ENCODE data around the gene ETS2. TPM values are rescaled to one million over a fixed set of nuclear protein-coding genes. Genes with fewer than 3 reads are reported as not detected.

ETS2 gene
- total RNA-seq, 1 donor from 2014 or later: 22.4 TPM

DNA sequence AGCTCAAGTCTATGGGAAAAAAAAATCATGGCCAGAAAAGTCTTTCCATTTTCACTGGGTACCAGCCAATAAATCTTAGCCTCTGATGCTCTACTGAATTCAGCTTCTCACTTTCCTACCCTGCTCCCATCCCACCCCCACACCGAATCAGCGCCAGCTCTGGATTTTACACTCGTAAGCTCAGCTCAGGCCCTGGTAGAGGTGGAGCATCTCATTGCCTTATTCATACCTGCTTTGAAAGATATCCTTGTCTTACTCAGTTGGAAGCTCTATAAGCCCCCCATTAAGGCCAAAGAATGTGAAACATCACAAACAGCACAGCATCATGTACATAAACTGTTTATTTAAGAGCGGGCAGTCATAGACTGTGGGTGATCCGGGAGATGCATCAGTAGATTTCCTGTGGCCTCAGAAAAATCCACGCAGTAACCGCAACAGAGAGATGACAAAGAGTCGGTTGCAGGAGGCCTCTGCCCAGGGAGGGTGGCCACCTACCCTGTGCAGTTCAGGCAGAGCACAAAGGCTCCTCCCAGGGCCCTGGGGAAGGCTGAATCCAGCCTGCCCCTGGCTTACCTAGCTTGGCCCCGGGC is 36.4 kb upstream of the ETS2 start:
- no peak overlapping the region for H3K4me3 Mint-ChIP-seq
- peaks cover 11% of the 10 kb centered on the region for H3K4me1 ChIP-seq
- H3K4me1 Mint-ChIP-seq: peaks cover 4% of the 10 kb centered on the region
- no peak overlapping the region for H3K9ac ChIP-seq
- no peaks in the 10 kb centered on the region for H3K36me3 ChIP-seq
- no peaks in the 10 kb centered on the region for H3F3A ChIP-seq (ENCODE audit: low read depth)
- peak; percentile 26 for DNase-seq (ENCODE audit: low spot score)
- H3K4me2 ChIP-seq: no peak overlapping the region
- no peak for TF ChIP-seq EZH2 (IDR thresholded peaks at IDR 0.05)
- TF ChIP-seq, protein P1, sequence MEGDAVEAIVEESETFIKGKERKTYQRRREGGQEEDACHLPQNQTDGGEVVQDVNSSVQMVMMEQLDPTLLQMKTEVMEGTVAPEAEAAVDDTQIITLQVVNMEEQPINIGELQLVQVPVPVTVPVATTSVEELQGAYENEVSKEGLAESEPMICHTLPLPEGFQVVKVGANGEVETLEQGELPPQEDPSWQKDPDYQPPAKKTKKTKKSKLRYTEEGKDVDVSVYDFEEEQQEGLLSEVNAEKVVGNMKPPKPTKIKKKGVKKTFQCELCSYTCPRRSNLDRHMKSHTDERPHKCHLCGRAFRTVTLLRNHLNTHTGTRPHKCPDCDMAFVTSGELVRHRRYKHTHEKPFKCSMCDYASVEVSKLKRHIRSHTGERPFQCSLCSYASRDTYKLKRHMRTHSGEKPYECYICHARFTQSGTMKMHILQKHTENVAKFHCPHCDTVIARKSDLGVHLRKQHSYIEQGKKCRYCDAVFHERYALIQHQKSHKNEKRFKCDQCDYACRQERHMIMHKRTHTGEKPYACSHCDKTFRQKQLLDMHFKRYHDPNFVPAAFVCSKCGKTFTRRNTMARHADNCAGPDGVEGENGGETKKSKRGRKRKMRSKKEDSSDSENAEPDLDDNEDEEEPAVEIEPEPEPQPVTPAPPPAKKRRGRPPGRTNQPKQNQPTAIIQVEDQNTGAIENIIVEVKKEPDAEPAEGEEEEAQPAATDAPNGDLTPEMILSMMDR (IDR thresholded peaks at IDR 0.05): no peak
- no peak for TF ChIP-seq EZH2phosphoT487 (IDR thresholded peaks at IDR 0.05)
- no peaks in the 10 kb centered on the region for H4K20me1 ChIP-seq (ENCODE audit: low read depth)
- no peaks in the 10 kb centered on the region for H3K79me2 ChIP-seq (ENCODE audit: low read depth)
- H3K27me3 Mint-ChIP-seq (ENCODE audit: insufficient read depth, low read depth): peaks cover under 1% of the 10 kb centered on the region
- no peak overlapping the region for H3K27ac Mint-ChIP-seq
- H3K9me3 ChIP-seq (ENCODE audit: low read depth): no peaks in the 10 kb centered on the region
- peak overlapping the region; percentile 40 for H2AFZ ChIP-seq (replicated peaks)
- H3K27me3 ChIP-seq: no peaks in the 10 kb centered on the region
- peaks cover 1% of the 10 kb centered on the region for H3K36me3 Mint-ChIP-seq
- no peak overlapping the region for H3K27ac ChIP-seq
- peaks cover 13% of the 10 kb centered on the region for H3K9me3 Mint-ChIP-seq
- no peak overlapping the region for H3K4me3 ChIP-seq

- Mint-ChIP-seq H3K4me1 (peaks cover 4% of the 10 kb centered on the region), H3K27me3 (ENCODE audit: insufficient read depth, low read depth) (no peaks in the 10 kb centered on the region), H3K4me3 (no peak overlapping the region), H3K36me3 (peaks cover 1% of the 10 kb centered on the region), H3K27ac (no peak overlapping the region), H3K9me3 (peaks cover 5% of the 10 kb centered on the region)
- no peak for DNase-seq (ENCODE audit: low spot score)
- H3K4me3 ChIP-seq: no peak overlapping the region
- no peak overlapping the region for H3K27ac ChIP-seq
- no peaks in the 10 kb centered on the region for H4K20me1 ChIP-seq (ENCODE audit: low read depth)
- TF ChIP-seq, protein P1 (IDR thresholded peaks at IDR 0.05): no peak
- no peak overlapping the region for H3K4me2 ChIP-seq
- H3K36me3 ChIP-seq: no peaks in the 10 kb centered on the region
- no peak overlapping the region for H3K9ac ChIP-seq
- peaks cover 11% of the 10 kb centered on the region for H3K4me1 ChIP-seq
- H2AFZ ChIP-seq (replicated peaks): no peak overlapping the region
- no peaks in the 10 kb centered on the region for H3K9me3 ChIP-seq (ENCODE audit: low read depth)
- no peaks in the 10 kb centered on the region for H3K79me2 ChIP-seq (ENCODE audit: low read depth)
- no peaks in the 10 kb centered on the region for H3F3A ChIP-seq (ENCODE audit: low read depth)
- no peaks in the 10 kb centered on the region for H3K27me3 ChIP-seq
Measured at GRCh38 chr21:38770660-38771059, 35.1 kb upstream of the ETS2 start.

- no peaks in the 10 kb centered on the region for H3K36me3 Mint-ChIP-seq
- Histone ChIP-seq H3K4me2 (no peak overlapping the region), H3K4me3 (no peak overlapping the region), H2AFZ (replicated peaks) (no peak overlapping the region), H3K9me3 (ENCODE audit: low read depth) (no peaks in the 10 kb centered on the region), H3K27me3 (no peaks in the 10 kb centered on the region), H3K27ac (no peak overlapping the region), H3K36me3 (no peaks in the 10 kb centered on the region), H4K20me1 (ENCODE audit: low read depth) (no peaks in the 10 kb centered on the region), H3K79me2 (ENCODE audit: low read depth) (no peaks in the 10 kb centered on the region), H3K4me1 (peaks cover 11% of the 10 kb centered on the region), H3K9ac (no peak overlapping the region), H3F3A (ENCODE audit: low read depth) (no peaks in the 10 kb centered on the region)
- no peak overlapping the region for H3K27ac Mint-ChIP-seq
- peaks cover 4% of the 10 kb centered on the region for H3K4me1 Mint-ChIP-seq
- no peaks in the 10 kb centered on the region for H3K27me3 Mint-ChIP-seq (ENCODE audit: insufficient read depth, low read depth)
- H3K9me3 Mint-ChIP-seq: no peaks in the 10 kb centered on the region
- TF ChIP-seq EZH2phosphoT487 (IDR thresholded peaks at IDR 0.05) (no peak), EZH2 (IDR thresholded peaks at IDR 0.05) (no peak)
- TF ChIP-seq, protein P1 (IDR thresholded peaks at IDR 0.05): no peak
- no peak overlapping the region for H3K4me3 Mint-ChIP-seq
- no peak for DNase-seq (ENCODE audit: low spot score)
Measured at GRCh38 chr21:38771536-38771935, 34.2 kb upstream of the ETS2 start.
